MV-4-11 (cell line): ENCODE data around the gene TMEM140.
"Not testable (repeated sequence)": the region's sequence is repeated elsewhere in the genome, so short reads cannot be mapped to it uniquely, and the experiment has no call there.

Experiments
- DNase-seq: peaks from one replicate; lab custom pipeline; 2025; lab: John Stamatoyannopoulos, UW

Gene TMEM140

GRCh38 chr7:135195156-135195555 is 47.3 kb downstream of the TMEM140 start:
- DNase-seq, result no peak

- DNase-seq, result no peak
Observed at GRCh38 chr7:135195968-135196629, 48.2 kb downstream of the TMEM140 start.

GRCh38 chr7:135197343-135197742 is 49.5 kb downstream of the TMEM140 start:
- no peak for DNase-seq

- DNase-seq, result no peak
Observed at GRCh38 chr7:135197906-135198655, 50.2 kb downstream of the TMEM140 start.

GRCh38 chr7:135199439-135199838 is 51.6 kb downstream of the TMEM140 start:
- no peak for DNase-seq

- DNase-seq, result no peak
Observed at GRCh38 chr7:135200821-135201331, 53.0 kb downstream of the TMEM140 start.

GRCh38 chr7:135201350-135201749 is 53.5 kb downstream of the TMEM140 start:
- DNase-seq, result no peak

GRCh38 chr7:135204341-135204749 is 56.5 kb downstream of the TMEM140 start:
- no peak for DNase-seq

- DNase-seq, result no peak
Observed at GRCh38 chr7:135204876-135205275, 57.0 kb downstream of the TMEM140 start.

- DNase-seq, result no peak
Observed at GRCh38 chr7:135205850-135206249, 58.0 kb downstream of the TMEM140 start.

GRCh38 chr7:135206941-135207391 is 59.1 kb downstream of the TMEM140 start:
- peak; percentile 50 for DNase-seq

- DNase-seq, result no peak
Observed at GRCh38 chr7:135207406-135208101, 59.7 kb downstream of the TMEM140 start.

GRCh38 chr7:135208102-135208793 is 60.4 kb downstream of the TMEM140 start:
- peak; percentile 55 for DNase-seq

- peak; percentile 38 for DNase-seq
Observed at GRCh38 chr7:135209225-135209834, 61.5 kb downstream of the TMEM140 start.

- no peak for DNase-seq
Observed at GRCh38 chr7:135210888-135211178, 63.0 kb downstream of the TMEM140 start.

GRCh38 chr7:135211179-135211945 is 63.5 kb downstream of the TMEM140 start, which contains the start of gene WDR91:
Gene WDR91 (minus strand): TSS chr7:135211526. CDS start chr7:135211502, 24 bp downstream.
- peak; percentile 86 for DNase-seq

- DNase-seq, result not testable (repeated sequence)
Observed at GRCh38 chr7:135211946-135212685, 64.2 kb downstream of the TMEM140 start.

GRCh38 chr7:135213831-135214230 is 66.0 kb downstream of the TMEM140 start:
- no peak for DNase-seq

- no peak for DNase-seq
Observed at GRCh38 chr7:135215180-135215579, 67.3 kb downstream of the TMEM140 start.

- no peak for DNase-seq
Observed at GRCh38 chr7:135215698-135216097, 67.8 kb downstream of the TMEM140 start.
